Astrocyte of the cerebellum (primary cell): ENCODE data around the gene TMED7.
A peak's percentile ranks its signal among the peaks of the same experiment; 100 is the strongest.
"Not testable (repeated sequence)": the region's sequence is repeated elsewhere in the genome, so short reads cannot be mapped to it uniquely, and the experiment has no call there.

Experiments
- DNase-seq: peaks from one replicate; pipeline ENCODE4 v3.0.0-alpha.2; 2011; ENCODE audit warnings: low read depth
- H3K4me3 ChIP-seq: 2 replicates; pipeline ENCODE4 v1.5.1; 2011; ENCODE audit warnings: mild to moderate bottlenecking, low read depth, low read length, moderate library complexity
- in situ Hi-C: cut with HindIII; loops from 2 replicates; pipeline ENCODE4 v1.10.0; 2017; ENCODE audit warnings: low sequenced_read_pairs
- TF ChIP-seq, protein P1 (sequence below): IDR thresholded peaks from 2 replicates; pipeline ENCODE4 v1.5.1; 2012; ENCODE audit warnings: low read length, low read depth, moderate library complexity, mild to moderate bottlenecking; ENCODE audit errors: missing control alignments

TMED7 gene

DNA sequence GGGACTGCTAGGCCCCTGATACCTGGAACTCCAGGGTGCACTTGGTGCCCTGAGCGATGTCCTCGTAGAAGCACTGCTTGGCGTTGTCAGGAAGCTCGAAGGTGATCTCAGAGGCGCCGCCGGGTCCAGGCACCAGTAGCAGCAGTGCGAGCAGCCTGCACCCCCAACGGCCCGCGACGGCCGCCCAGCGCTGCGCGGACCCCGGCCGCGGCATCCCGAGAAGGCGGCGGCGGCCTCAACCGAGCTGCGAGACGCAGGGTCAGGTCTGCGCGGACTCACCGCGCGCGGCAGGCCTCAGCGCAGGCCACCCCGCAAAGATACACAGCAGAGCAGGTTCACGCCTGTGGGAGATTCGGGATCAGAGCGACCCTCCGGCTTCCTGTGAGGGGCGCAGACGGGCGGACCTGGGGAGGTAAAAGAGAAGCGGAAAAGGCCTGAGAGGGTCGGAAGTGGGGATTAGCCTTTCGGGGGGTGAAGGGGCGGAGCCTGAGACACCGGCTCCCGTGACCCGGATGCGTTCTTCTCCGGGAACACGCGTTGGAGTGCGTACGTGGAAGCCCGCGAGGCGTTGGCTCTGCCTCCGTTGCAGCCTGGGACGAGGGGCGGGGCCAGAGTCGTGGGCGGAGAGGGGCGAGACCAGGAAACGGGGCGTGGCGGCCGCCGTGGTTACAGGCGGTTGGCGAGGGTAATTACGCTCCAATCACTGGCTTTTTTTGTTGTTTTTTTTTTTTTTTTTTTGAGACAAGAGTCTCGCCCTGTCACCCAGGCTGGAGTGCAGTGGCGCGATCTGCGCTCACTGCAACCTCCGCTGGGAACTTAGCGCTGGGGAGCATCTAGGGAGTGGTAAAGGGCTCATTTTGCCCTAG is at the start of gene TMED7:
Gene TMED7 (minus strand): TSS at position 458 of the 866 bp plus-strand sequence. CDS start 244 bp downstream, at position 214.
- TF ChIP-seq, protein P1, sequence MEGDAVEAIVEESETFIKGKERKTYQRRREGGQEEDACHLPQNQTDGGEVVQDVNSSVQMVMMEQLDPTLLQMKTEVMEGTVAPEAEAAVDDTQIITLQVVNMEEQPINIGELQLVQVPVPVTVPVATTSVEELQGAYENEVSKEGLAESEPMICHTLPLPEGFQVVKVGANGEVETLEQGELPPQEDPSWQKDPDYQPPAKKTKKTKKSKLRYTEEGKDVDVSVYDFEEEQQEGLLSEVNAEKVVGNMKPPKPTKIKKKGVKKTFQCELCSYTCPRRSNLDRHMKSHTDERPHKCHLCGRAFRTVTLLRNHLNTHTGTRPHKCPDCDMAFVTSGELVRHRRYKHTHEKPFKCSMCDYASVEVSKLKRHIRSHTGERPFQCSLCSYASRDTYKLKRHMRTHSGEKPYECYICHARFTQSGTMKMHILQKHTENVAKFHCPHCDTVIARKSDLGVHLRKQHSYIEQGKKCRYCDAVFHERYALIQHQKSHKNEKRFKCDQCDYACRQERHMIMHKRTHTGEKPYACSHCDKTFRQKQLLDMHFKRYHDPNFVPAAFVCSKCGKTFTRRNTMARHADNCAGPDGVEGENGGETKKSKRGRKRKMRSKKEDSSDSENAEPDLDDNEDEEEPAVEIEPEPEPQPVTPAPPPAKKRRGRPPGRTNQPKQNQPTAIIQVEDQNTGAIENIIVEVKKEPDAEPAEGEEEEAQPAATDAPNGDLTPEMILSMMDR, result no peak
- H3K4me3 ChIP-seq, result peak within 1 kb of the TSS; percentile 89
- DNase-seq, result peak; percentile 93
- in situ Hi-C loops, result no loop called here

GRCh38 chr5:115674782-115675181 is 48.9 kb upstream of the TMED7 start:
- in situ Hi-C loops, H3K4me3 ChIP-seq, DNase-seq: not testable (repeated sequence)

- no peak for DNase-seq
- in situ Hi-C loops, result no loop called here
- no peak overlapping the region for H3K4me3 ChIP-seq
- TF ChIP-seq, protein P1, result no peak
These were observed 47.8 kb upstream of the TMED7 start for GRCh38 chr5:115673596-115673995.

- DNase-seq, result no peak
- TF ChIP-seq, protein P1, result no peak
- no peak overlapping the region for H3K4me3 ChIP-seq
- in situ Hi-C loops, result no loop called here
These were observed 46.1 kb upstream of the TMED7 start for GRCh38 chr5:115671939-115672338.

DNA sequence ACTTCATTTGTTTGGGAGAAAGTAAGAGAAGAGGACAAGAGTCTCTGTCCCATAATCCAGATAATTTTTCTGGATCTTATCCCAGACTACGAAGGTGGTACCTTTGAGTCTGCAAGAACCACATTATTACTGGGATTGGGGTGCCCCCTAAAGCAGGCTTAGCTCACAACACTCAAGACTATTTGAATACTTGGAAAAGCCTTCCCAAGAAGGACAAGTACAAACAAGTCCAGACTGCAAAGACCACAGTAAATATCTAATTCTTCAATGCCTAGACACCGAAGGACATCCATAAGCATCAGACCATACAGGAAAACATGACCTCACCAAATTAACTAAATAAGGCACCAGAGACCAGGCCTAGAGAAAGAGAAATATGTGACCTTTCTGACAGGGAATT is 40.2 kb upstream of the TMED7 start:
- H3K4me3 ChIP-seq, result no peak overlapping the region
- in situ Hi-C loops, result no loop called here
- TF ChIP-seq, protein P1, result no peak
- no peak for DNase-seq

GRCh38 chr5:115661563-115661962 is 35.7 kb upstream of the TMED7 start:
- TF ChIP-seq, protein P1, result no peak
- in situ Hi-C loops, result no loop called here
- DNase-seq, result no peak
- no peak overlapping the region for H3K4me3 ChIP-seq

- peak; percentile 9 for DNase-seq
- TF ChIP-seq, protein P1, result no peak
- no peak overlapping the region for H3K4me3 ChIP-seq
- in situ Hi-C loops, result no loop called here
These were observed 35.3 kb upstream of the TMED7 start for GRCh38 chr5:115661101-115661500.
